H1 (cell line): ENCODE results near the gene DAPK1. TPM values are rescaled to one million over a fixed set of nuclear protein-coding genes. Genes with fewer than 3 reads are reported as not detected.

Experiments used
- BACH1 ChIP-seq: IDR thresholded peaks from 2 replicates; pipeline ENCODE4 v1.6.1; 2012; ENCODE audit warnings: low read length, improper control_type of control experiment
- CHD1 ChIP-seq: IDR thresholded peaks from 2 replicates; pipeline ENCODE4 v1.6.1; 2012; ENCODE audit warnings: low read depth, low read length, improper control_type of control experiment
- PHF8 ChIP-seq: fragments of 200-600 bp; sonication (generic); conservative IDR thresholded peaks from 2 replicates; pipeline ENCODE4 v1.7.1; 2012; ENCODE audit warnings: low read depth, mild to moderate bottlenecking, inconsistent platforms, low read length, moderate library complexity
- SIN3A ChIP-seq, 2 experiments: IDR thresholded peaks in 1 of 2; conservative IDR thresholded peaks in 1 of 2; 2 replicates each; pipeline ENCODE4 v1.6.1; 2011 to 2012; ENCODE audit warnings: low read length in 2 of 2, improper control_type of control experiment in 1 of 2, low read depth in 1 of 2, mild to moderate bottlenecking in 1 of 2
- ZNF274 ChIP-seq: IDR thresholded peaks from 2 replicates; pipeline ENCODE4 v1.7.0; 2012; ENCODE audit warnings: low read length, borderline replicate concordance; ENCODE audit errors: extremely low read depth
- polyA plus RNA-seq, 7 experiments: library from polyadenylated mRNA; depleted of rRNA in 3 of 7; stranded (reverse) in 5 of 7; unstranded in 2 of 7; fragments of >200 nt in 5 of 7; fragments of 200-250 nt in 2 of 7; gene quantifications; 1 replicate in 5 of 7; 2 replicates in 1 of 7; 4 replicates in 1 of 7; pipeline versions ENCODE4 v1.2.1 to v1.2.3, GENCODE V29; 2011 to 2013; ENCODE audit warnings: missing spikeins in 2 of 7, mixed read lengths in 2 of 7
- total RNA-seq: library from RNA; stranded (reverse); fragmentation: NEBNext Ultra II Directional; extraction: Animal tissue kit (Norgen Biotek cat#: 25700); gene quantifications from 2 replicates; pipeline ENCODE4 v1.2.1, GENCODE V29; 2021
- TF ChIP-seq, protein P1 (sequence below): fragments of 300-600 bp; sonication (generic); IDR thresholded peaks from 2 replicates; pipeline ENCODE4 v1.7.1; 2012; ENCODE audit warnings: low read length, moderate library complexity, mild to moderate bottlenecking, inconsistent platforms; ENCODE audit not compliant: insufficient replicate concordance

Gene DAPK1
- total and polyA plus RNA-seq, 2 of the 8 experiments (the other 6 are each of a cell fraction or from before 2014, with no cell fraction given): 62.4 to 131 TPM

DNA sequence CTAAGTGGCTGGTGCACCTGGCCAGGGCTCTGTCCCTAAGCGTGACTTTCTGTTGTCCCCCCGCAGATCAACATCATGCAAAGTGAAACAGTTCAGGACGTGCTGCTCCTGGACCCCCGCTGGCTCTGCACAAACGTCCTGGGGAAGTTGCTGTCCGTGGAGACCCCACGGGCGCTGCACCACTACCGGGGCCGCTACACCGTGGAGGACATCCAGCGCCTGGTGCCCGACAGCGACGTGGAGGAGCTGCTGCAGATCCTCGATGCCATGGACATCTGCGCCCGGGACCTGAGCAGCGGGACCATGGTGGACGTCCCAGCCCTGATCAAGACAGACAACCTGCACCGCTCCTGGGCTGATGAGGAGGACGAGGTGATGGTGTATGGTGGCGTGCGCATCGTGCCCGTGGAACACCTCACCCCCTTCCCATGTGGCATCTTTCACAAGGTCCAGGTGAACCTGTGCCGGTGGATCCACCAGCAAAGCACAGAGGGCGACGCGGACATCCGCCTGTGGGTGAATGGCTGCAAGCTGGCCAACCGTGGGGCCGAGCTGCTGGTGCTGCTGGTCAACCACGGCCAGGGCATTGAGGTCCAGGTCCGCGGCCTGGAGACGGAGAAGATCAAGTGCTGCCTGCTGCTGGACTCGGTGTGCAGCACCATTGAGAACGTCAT, 208.5 kb downstream of the DAPK1 start (continued):
- TF ChIP-seq, protein P1, sequence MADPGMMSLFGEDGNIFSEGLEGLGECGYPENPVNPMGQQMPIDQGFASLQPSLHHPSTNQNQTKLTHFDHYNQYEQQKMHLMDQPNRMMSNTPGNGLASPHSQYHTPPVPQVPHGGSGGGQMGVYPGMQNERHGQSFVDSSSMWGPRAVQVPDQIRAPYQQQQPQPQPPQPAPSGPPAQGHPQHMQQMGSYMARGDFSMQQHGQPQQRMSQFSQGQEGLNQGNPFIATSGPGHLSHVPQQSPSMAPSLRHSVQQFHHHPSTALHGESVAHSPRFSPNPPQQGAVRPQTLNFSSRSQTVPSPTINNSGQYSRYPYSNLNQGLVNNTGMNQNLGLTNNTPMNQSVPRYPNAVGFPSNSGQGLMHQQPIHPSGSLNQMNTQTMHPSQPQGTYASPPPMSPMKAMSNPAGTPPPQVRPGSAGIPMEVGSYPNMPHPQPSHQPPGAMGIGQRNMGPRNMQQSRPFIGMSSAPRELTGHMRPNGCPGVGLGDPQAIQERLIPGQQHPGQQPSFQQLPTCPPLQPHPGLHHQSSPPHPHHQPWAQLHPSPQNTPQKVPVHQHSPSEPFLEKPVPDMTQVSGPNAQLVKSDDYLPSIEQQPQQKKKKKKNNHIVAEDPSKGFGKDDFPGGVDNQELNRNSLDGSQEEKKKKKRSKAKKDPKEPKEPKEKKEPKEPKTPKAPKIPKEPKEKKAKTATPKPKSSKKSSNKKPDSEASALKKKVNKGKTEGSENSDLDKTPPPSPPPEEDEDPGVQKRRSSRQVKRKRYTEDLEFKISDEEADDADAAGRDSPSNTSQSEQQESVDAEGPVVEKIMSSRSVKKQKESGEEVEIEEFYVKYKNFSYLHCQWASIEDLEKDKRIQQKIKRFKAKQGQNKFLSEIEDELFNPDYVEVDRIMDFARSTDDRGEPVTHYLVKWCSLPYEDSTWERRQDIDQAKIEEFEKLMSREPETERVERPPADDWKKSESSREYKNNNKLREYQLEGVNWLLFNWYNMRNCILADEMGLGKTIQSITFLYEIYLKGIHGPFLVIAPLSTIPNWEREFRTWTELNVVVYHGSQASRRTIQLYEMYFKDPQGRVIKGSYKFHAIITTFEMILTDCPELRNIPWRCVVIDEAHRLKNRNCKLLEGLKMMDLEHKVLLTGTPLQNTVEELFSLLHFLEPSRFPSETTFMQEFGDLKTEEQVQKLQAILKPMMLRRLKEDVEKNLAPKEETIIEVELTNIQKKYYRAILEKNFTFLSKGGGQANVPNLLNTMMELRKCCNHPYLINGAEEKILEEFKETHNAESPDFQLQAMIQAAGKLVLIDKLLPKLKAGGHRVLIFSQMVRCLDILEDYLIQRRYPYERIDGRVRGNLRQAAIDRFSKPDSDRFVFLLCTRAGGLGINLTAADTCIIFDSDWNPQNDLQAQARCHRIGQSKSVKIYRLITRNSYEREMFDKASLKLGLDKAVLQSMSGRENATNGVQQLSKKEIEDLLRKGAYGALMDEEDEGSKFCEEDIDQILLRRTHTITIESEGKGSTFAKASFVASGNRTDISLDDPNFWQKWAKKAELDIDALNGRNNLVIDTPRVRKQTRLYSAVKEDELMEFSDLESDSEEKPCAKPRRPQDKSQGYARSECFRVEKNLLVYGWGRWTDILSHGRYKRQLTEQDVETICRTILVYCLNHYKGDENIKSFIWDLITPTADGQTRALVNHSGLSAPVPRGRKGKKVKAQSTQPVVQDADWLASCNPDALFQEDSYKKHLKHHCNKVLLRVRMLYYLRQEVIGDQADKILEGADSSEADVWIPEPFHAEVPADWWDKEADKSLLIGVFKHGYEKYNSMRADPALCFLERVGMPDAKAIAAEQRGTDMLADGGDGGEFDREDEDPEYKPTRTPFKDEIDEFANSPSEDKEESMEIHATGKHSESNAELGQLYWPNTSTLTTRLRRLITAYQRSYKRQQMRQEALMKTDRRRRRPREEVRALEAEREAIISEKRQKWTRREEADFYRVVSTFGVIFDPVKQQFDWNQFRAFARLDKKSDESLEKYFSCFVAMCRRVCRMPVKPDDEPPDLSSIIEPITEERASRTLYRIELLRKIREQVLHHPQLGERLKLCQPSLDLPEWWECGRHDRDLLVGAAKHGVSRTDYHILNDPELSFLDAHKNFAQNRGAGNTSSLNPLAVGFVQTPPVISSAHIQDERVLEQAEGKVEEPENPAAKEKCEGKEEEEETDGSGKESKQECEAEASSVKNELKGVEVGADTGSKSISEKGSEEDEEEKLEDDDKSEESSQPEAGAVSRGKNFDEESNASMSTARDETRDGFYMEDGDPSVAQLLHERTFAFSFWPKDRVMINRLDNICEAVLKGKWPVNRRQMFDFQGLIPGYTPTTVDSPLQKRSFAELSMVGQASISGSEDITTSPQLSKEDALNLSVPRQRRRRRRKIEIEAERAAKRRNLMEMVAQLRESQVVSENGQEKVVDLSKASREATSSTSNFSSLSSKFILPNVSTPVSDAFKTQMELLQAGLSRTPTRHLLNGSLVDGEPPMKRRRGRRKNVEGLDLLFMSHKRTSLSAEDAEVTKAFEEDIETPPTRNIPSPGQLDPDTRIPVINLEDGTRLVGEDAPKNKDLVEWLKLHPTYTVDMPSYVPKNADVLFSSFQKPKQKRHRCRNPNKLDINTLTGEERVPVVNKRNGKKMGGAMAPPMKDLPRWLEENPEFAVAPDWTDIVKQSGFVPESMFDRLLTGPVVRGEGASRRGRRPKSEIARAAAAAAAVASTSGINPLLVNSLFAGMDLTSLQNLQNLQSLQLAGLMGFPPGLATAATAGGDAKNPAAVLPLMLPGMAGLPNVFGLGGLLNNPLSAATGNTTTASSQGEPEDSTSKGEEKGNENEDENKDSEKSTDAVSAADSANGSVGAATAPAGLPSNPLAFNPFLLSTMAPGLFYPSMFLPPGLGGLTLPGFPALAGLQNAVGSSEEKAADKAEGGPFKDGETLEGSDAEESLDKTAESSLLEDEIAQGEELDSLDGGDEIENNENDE: no peak
- TF ChIP-seq SIN3A (conservative IDR thresholded peaks at IDR 0.05 in 1 of 2, IDR thresholded peaks at IDR 0.05 in 1 of 2; ENCODE audit: low read depth in 1 of 2, low read length in 2 of 2): no peak
- TF ChIP-seq CHD1: no peak
- TF ChIP-seq BACH1: no peak
- no peak for TF ChIP-seq ZNF274
- TF ChIP-seq PHF8: no peak
